ENCODE measurements around the gene NAPG.

Gene NAPG

GRCh38 chr18:10525697-10526560 lies at the start of gene NAPG:
TSS of gene NAPG (plus strand) at chr18:10526027. CDS start at chr18:10526103, 76 bp downstream.
- Mint-ChIP-seq H3K27ac (peak within 1 kb of the TSS; percentile 99), H3K36me3 (peaks cover 3 to 10% of the 10 kb centered on the region in 2 donors), H3K4me1 (peaks cover 30 to 57% of the 10 kb centered on the region in 2 donors), H3K9me3 (no peaks in the 10 kb centered on the region), H3K4me3 (peak within 1 kb of the TSS; percentile 96 to 98), H3K27me3 (no peaks in the 10 kb centered on the region)
- ATAC-seq (replicated peaks) (peak; percentile 87 to 92), DNase-seq (peak; percentile 92)

GRCh38 chr18:10476338-10476791 lies 49.5 kb upstream of the NAPG start:
- no peak for DNase-seq
- Mint-ChIP-seq H3K36me3 (peaks cover 13 to 32% of the 10 kb centered on the region in 2 donors), H3K4me1 (peaks cover 46 to 76% of the 10 kb centered on the region in 2 donors), H3K27me3 (no peaks in the 10 kb centered on the region), H3K9me3 (no peaks in the 10 kb centered on the region), H3K27ac (peak overlapping the region; percentile 91), H3K4me3 (peak overlapping the region; percentile 84 to 87)
- ATAC-seq (replicated peaks) = no peak

GRCh38 chr18:10477121-10477862 lies 48.5 kb upstream of the NAPG start:
- ATAC-seq (replicated peaks) = no peak
- Mint-ChIP-seq H3K9me3 (no peaks in the 10 kb centered on the region), H3K36me3 (peaks cover 13 to 25% of the 10 kb centered on the region in 2 donors), H3K27me3 (no peaks in the 10 kb centered on the region), H3K27ac (peak overlapping the region; percentile 88), H3K4me3 (peak overlapping the region; percentile 37 to 84), H3K4me1 (peaks cover 54 to 79% of the 10 kb centered on the region in 2 donors)
- no peak for DNase-seq

GRCh38 chr18:10477863-10478260 lies 48.0 kb upstream of the NAPG start:
- ATAC-seq (replicated peaks) (no peak), DNase-seq (no peak)
- Mint-ChIP-seq H3K9me3 (no peaks in the 10 kb centered on the region), H3K4me3 (peak overlapping the region in 1 of 2 donors; percentile 25), H3K27ac (peak overlapping the region; percentile 77), H3K36me3 (peaks cover 11 to 25% of the 10 kb centered on the region in 2 donors), H3K27me3 (no peaks in the 10 kb centered on the region), H3K4me1 (peaks cover 59 to 84% of the 10 kb centered on the region in 2 donors)

- Mint-ChIP-seq H3K4me3 (peak overlapping the region; percentile 36 to 54), H3K4me1 (peaks cover 66 to 90% of the 10 kb centered on the region in 2 donors), H3K27ac (peak overlapping the region; percentile 92), H3K9me3 (no peaks in the 10 kb centered on the region), H3K36me3 (peaks cover 8 to 16% of the 10 kb centered on the region in 2 donors), H3K27me3 (no peaks in the 10 kb centered on the region)
- no peak for ATAC-seq (replicated peaks)
- DNase-seq = no peak
These were observed 44.0 kb upstream of the NAPG start for GRCh38 chr18:10481831-10482230.

GRCh38 chr18:10482363-10482984 lies 43.4 kb upstream of the NAPG start:
- DNase-seq = no peak
- Mint-ChIP-seq H3K36me3 (peaks cover 8 to 16% of the 10 kb centered on the region in 2 donors), H3K4me1 (peaks cover 60 to 90% of the 10 kb centered on the region in 2 donors), H3K27me3 (no peaks in the 10 kb centered on the region), H3K4me3 (peak overlapping the region; percentile 29 to 54), H3K9me3 (no peaks in the 10 kb centered on the region), H3K27ac (peak overlapping the region; percentile 92)
- ATAC-seq (replicated peaks) = peak; percentile 33 to 41

- H3K27ac Mint-ChIP-seq = peak overlapping the region; percentile 92
- H3K9me3 Mint-ChIP-seq = no peaks in the 10 kb centered on the region
- peaks cover 6 to 15% of the 10 kb centered on the region in 2 donors for H3K36me3 Mint-ChIP-seq
- ATAC-seq (replicated peaks) (peak; percentile 78 to 81), DNase-seq (peak; percentile 56)
- peak overlapping the region; percentile 29 to 54 for H3K4me3 Mint-ChIP-seq
- H3K4me1 Mint-ChIP-seq = peaks cover 56 to 84% of the 10 kb centered on the region in 2 donors
- H3K27me3 Mint-ChIP-seq = no peaks in the 10 kb centered on the region
These were observed 42.6 kb upstream of the NAPG start for GRCh38 chr18:10482985-10483949.

GRCh38 chr18:10485475-10485874 lies 40.4 kb upstream of the NAPG start:
- peaks cover 3 to 16% of the 10 kb centered on the region in 2 donors for H3K36me3 Mint-ChIP-seq
- ATAC-seq (replicated peaks) (no peak), DNase-seq (no peak)
- H3K27ac Mint-ChIP-seq = no peak overlapping the region
- H3K4me3 Mint-ChIP-seq = no peak overlapping the region
- H3K27me3 Mint-ChIP-seq = no peaks in the 10 kb centered on the region
- peaks cover 47 to 76% of the 10 kb centered on the region in 2 donors for H3K4me1 Mint-ChIP-seq
- H3K9me3 Mint-ChIP-seq = no peaks in the 10 kb centered on the region

GRCh38 chr18:10486362-10486761 lies 39.5 kb upstream of the NAPG start:
- Mint-ChIP-seq H3K36me3 (peaks cover 3 to 13% of the 10 kb centered on the region in 2 donors), H3K4me1 (peaks cover 49 to 75% of the 10 kb centered on the region in 2 donors), H3K27ac (no peak overlapping the region), H3K9me3 (peaks cover 0 to 1% of the 10 kb centered on the region in 2 donors), H3K4me3 (no peak overlapping the region), H3K27me3 (no peaks in the 10 kb centered on the region)
- no peak for ATAC-seq (replicated peaks)
- no peak for DNase-seq

GRCh38 chr18:10487154-10487553 lies 38.7 kb upstream of the NAPG start:
- no peak overlapping the region for H3K27ac Mint-ChIP-seq
- peaks cover 43 to 67% of the 10 kb centered on the region in 2 donors for H3K4me1 Mint-ChIP-seq

GRCh38 chr18:10488017-10488416 lies 37.8 kb upstream of the NAPG start:
- DNase-seq (no peak), ATAC-seq (replicated peaks) (no peak)
- H3K27ac Mint-ChIP-seq = no peak overlapping the region

More at GRCh38 chr18:10487154-10487553, 38.7 kb upstream of the NAPG start:
- Mint-ChIP-seq H3K36me3 (peaks cover 3 to 12% of the 10 kb centered on the region in 2 donors), H3K27me3 (no peaks in the 10 kb centered on the region), H3K9me3 (peaks cover 0 to 1% of the 10 kb centered on the region in 2 donors), H3K4me3 (no peak overlapping the region)
- no peak for DNase-seq
- ATAC-seq (replicated peaks) = no peak

GRCh38 chr18:10490401-10491165 lies 35.2 kb upstream of the NAPG start:
- ATAC-seq (replicated peaks) = peak; percentile 100
- Mint-ChIP-seq H3K9me3 (peaks cover 0 to 1% of the 10 kb centered on the region in 2 donors), H3K4me1 (peaks cover 16 to 36% of the 10 kb centered on the region in 2 donors), H3K36me3 (peaks cover 2 to 9% of the 10 kb centered on the region in 2 donors), H3K27me3 (no peaks in the 10 kb centered on the region), H3K4me3 (peak overlapping the region in 1 of 2 donors; percentile 47), H3K27ac (peak overlapping the region; percentile 86)
- peak; percentile 85 for DNase-seq

More at GRCh38 chr18:10488017-10488416, 37.8 kb upstream of the NAPG start:
- Mint-ChIP-seq H3K36me3 (peaks cover 3 to 12% of the 10 kb centered on the region in 2 donors), H3K27me3 (no peaks in the 10 kb centered on the region), H3K4me1 (peaks cover 35 to 58% of the 10 kb centered on the region in 2 donors), H3K9me3 (peaks cover 0 to 1% of the 10 kb centered on the region in 2 donors), H3K4me3 (no peak overlapping the region)
